Fibroblast of lung (primary cell): ENCODE measurements around the gene MSI2.

Source experiments
- EZH2 ChIP-seq: IDR thresholded peaks from 2 replicates; pipeline ENCODE4 v1.5.1; 2012; ENCODE audit warnings: low read length, control low read depth, mild to moderate bottlenecking; ENCODE audit errors: missing control alignments
- TF ChIP-seq, protein P1 (sequence below), 2 donors: IDR thresholded peaks in 1 of 2; conservative IDR thresholded peaks in 1 of 2; 1 replicate in 1 of 2; 2 replicates in 1 of 2; pipeline ENCODE4 v1.5.1; 2011 to 2012; ENCODE audit warnings: low read length in 2 of 2, control low read depth in 1 of 2, inconsistent platforms in 1 of 2, low read depth in 1 of 2, mild to moderate bottlenecking in 1 of 2

DNA sequence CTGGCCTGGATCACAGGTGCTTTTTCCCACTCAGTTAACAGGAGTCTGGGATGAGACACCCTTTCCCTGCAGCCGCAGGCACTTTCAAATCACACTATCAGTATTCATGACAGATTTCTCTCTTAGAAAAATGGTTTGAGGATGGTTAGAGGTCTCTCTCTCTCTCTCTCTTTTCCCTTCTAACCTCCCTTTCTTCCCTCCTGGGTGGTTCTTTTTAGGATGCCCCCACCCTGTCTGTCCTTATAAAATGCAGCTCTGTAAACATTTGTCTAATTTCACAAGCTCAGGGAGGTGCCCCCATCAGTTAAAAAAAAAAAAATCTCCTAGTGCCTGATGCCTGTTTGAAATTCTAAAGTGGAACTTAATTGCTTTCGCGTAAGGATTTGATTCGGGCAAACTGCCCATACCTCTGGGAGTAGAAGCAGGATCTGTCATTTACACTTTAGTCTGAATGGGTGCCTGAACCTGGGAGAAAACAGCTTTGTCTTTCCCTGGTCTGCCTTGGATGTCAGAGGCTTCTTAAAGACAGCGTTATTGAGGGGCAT, 329.9 kb downstream of the MSI2 start:
- TF ChIP-seq, protein P1, sequence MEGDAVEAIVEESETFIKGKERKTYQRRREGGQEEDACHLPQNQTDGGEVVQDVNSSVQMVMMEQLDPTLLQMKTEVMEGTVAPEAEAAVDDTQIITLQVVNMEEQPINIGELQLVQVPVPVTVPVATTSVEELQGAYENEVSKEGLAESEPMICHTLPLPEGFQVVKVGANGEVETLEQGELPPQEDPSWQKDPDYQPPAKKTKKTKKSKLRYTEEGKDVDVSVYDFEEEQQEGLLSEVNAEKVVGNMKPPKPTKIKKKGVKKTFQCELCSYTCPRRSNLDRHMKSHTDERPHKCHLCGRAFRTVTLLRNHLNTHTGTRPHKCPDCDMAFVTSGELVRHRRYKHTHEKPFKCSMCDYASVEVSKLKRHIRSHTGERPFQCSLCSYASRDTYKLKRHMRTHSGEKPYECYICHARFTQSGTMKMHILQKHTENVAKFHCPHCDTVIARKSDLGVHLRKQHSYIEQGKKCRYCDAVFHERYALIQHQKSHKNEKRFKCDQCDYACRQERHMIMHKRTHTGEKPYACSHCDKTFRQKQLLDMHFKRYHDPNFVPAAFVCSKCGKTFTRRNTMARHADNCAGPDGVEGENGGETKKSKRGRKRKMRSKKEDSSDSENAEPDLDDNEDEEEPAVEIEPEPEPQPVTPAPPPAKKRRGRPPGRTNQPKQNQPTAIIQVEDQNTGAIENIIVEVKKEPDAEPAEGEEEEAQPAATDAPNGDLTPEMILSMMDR (conservative IDR thresholded peaks at IDR 0.05 in 1 of 2, IDR thresholded peaks at IDR 0.05 in 1 of 2; ENCODE audit: low read depth in 1 of 2, low read length in 2 of 2): no peak
- TF ChIP-seq EZH2: no peak
